LoVo (cell line): ENCODE measurements around the gene C14orf119.

Source experiments
- DNase-seq: peaks from one replicate; pipeline ENCODE4 v3.0.0-alpha.2; 2016; ENCODE audit warnings: low spot score

C14orf119 gene

GRCh38 chr14:23149745-23150144 lies 54.4 kb downstream of the C14orf119 start:
- DNase-seq: no peak
